ENCODE data around the gene FADS1. TPM values are rescaled to one million over a fixed set of nuclear protein-coding genes. Genes with fewer than 3 reads are reported as not detected.

The FADS1 gene
- total RNA-seq, 2 experiments from 2014 or later: 84.1 to 92.8 TPM

DNA sequence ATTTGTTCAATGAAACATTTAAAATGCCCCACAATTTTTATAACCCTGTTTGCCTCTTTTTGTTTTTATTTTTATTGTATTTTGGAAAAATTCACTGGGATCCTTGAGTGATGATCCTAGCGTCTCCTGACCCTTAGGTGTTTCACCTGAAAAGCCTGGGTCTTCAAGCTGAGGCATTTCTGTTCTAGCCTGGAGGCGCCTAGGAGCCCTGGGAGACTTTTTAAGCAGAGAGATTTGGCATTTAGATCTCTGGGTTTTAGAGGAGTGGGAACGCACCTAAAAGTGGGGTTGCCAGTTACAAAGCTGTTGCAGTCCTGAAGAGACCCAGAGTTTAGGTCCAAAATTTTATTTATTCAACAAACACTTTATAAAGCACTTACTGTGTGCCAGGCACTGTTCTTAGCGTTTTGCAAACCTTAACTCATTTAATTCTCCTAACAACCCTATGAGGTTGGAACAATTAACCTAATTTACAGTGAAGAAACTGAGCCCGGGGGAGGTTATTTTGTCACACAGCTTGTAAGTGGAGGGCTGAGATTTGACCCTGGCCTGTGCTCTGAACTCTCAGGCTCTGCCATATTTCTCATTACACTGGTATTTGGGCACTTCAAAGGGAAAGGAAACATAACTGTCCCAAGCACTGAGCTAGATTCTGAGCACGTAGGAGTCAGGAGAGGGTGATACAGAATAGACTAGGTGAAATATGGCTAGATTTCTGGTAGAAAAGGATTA is 834 bp upstream of the FADS1 start:
- H3K4me1 Mint-ChIP-seq (ENCODE audit: low read depth): peaks cover 23% of the 10 kb centered on the region
- CTCF ChIA-PET: interaction anchor here (0.9 to 10.2 kb wide), 10 partner anchors 10 to 130 kb away, joined by 3 to 129 read pairs (median 3); partner anchors contain the start of gene FADS2
- no peak for DNase-seq
- POLR2A ChIA-PET: interaction anchor here (1.1 to 4.3 kb wide), 4 partner anchors 10 to 26 kb away, joined by 3 to 33 read pairs (median 18); partner anchors contain the start of gene FADS2
- peaks cover 28% of the 10 kb centered on the region for H3K36me3 Mint-ChIP-seq (ENCODE audit: low read depth)
- H3K27ac Mint-ChIP-seq: peak overlapping the region; percentile 49
- H3K9me3 Mint-ChIP-seq (ENCODE audit: insufficient read depth): no peaks in the 10 kb centered on the region
- no peaks in the 10 kb centered on the region for H3K27me3 Mint-ChIP-seq (ENCODE audit: low read depth)
- ATAC-seq: no peak
- H3K4me3 Mint-ChIP-seq: peak overlapping the region; percentile 98

- Mint-ChIP-seq H3K36me3 (ENCODE audit: low read depth) (peaks cover 40% of the 10 kb centered on the region), H3K27ac (peak overlapping the region; percentile 97), H3K4me1 (ENCODE audit: low read depth) (peaks cover 23% of the 10 kb centered on the region), H3K9me3 (ENCODE audit: insufficient read depth) (no peaks in the 10 kb centered on the region), H3K4me3 (peak overlapping the region; percentile 98), H3K27me3 (ENCODE audit: low read depth) (no peaks in the 10 kb centered on the region)
- DNase-seq: peak; percentile 80
- ATAC-seq: peak; percentile 69
- ChIA-PET CTCF (interaction anchor here (0.7 to 10.2 kb wide), 14 partner anchors 9 to 292 kb away, joined by 3 to 129 read pairs (median 5); partner anchors contain the start of genes FADS2, FEN1 and TMEM258), POLR2A (interaction anchor here (1.0 to 4.3 kb wide), 11 partner anchors 12 to 308 kb away, joined by 3 to 48 read pairs (median 10); partner anchors contain the start of genes FADS2, FEN1, INCENP and TMEM258)
These were observed 740 bp downstream of the FADS1 start for GRCh38 chr11:61815790-61816735.

DNA sequence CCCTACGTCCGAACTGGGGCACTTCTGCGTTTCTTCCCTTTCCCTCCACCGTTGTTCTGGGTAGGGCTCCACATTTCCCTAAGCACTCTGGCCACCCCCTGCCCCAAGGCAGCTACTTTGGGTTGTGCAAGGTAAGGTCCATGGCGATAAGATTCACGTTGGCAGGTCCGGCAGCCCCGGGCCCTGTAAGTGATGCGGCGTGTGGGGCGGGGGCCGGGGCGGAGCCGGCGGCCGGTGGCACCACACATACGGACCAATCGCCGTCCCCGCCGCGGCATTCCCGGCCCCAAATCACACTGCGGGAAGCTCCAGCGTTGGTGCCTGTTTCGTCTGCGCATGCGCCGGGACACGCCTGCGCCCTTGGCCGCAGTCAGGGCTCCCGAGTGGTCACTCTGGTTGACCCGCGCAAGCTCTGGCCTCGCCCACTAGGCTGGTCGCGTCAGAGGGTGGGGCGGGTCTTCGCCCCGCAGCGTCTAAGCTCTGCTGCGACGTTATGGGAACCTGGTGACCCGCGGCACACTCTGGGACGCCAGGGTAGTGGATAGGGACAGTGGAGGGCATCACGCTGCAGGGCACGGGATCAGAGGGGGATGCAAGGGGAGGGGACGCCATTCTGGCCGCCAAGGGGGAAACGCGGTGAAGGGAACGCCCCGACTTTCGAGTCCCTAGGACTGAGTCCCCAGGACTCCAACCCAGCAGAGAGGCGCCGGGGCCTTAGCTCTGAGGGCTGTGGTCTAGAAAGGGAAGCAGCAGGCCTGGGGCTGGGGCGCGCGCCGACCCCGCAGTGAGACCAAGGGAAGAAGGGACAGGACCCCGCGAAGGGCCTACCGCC is 1.6 kb downstream of the FADS1 start:
- Mint-ChIP-seq H3K27ac (peak overlapping the region; percentile 97), H3K4me3 (peak overlapping the region; percentile 98), H3K36me3 (ENCODE audit: low read depth) (peaks cover 48% of the 10 kb centered on the region), H3K9me3 (ENCODE audit: insufficient read depth) (no peaks in the 10 kb centered on the region), H3K27me3 (ENCODE audit: low read depth) (no peaks in the 10 kb centered on the region), H3K4me1 (ENCODE audit: low read depth) (peaks cover 23% of the 10 kb centered on the region)
- DNase-seq (peak; percentile 78), ATAC-seq (peak; percentile 47)
- ChIA-PET CTCF (interaction anchor here (0.7 to 10.2 kb wide), 15 partner anchors 9 to 479 kb away, joined by 3 to 129 read pairs (median 6); partner anchors contain the start of genes FADS2, FEN1 and TMEM258), POLR2A (interaction anchor here (0.7 to 4.3 kb wide), 14 partner anchors 10 to 1026 kb away, joined by 3 to 48 read pairs (median 7); partner anchors contain the start of genes FADS2, FEN1, INCENP and TMEM258)

DNA sequence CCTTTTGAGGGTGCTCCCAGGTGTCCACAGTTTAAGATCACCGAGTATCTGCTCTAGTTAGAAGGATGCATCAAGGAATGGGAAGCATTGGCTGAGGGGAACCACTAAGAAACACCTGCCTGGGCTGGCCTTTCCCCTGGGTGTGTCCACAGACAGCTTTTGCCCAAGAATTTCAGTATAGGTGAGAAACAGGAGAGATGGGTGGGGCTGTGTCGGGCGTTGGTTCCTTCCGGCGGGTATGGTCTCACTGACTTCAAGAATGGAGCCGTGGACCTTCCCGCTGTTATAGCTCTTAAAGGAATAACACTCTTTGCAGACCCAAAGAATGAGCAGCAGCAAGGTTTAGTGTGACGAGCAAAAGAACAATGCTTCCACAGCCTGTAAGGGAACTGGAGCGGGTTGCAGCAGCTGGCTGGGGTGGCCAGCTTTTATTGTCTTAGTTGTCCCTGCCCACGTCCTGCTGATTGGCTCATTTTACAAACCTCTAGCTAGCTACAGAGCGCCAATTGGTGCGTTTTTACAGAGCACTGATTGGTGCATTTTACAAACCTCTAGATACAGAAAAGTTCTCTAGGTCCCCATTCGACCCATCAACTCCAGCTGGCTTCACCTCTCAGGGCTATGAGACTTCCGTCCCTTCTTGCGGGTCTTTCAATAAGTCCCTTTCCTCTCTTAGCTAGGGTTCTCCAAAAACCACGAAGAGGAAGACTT is 2.4 kb downstream of the FADS1 start:
- DNase-seq (peak; percentile 58), ATAC-seq (peak; percentile 3)
- ChIA-PET CTCF (interaction anchor here (0.7 to 10.2 kb wide), 14 partner anchors 8 to 478 kb away, joined by 3 to 129 read pairs (median 5); partner anchors contain the start of genes FADS2, FEN1 and TMEM258), POLR2A (interaction anchor here (0.8 to 4.3 kb wide), 12 partner anchors 9 to 1027 kb away, joined by 3 to 48 read pairs (median 8); partner anchors contain the start of genes FADS2, FEN1 and TMEM258)
- peak overlapping the region; percentile 97 for H3K27ac Mint-ChIP-seq
- peaks cover 23% of the 10 kb centered on the region for H3K4me1 Mint-ChIP-seq (ENCODE audit: low read depth)
- no peaks in the 10 kb centered on the region for H3K27me3 Mint-ChIP-seq (ENCODE audit: low read depth)
- peak overlapping the region; percentile 98 for H3K4me3 Mint-ChIP-seq
- H3K9me3 Mint-ChIP-seq (ENCODE audit: insufficient read depth): no peaks in the 10 kb centered on the region
- H3K36me3 Mint-ChIP-seq (ENCODE audit: low read depth): peaks cover 54% of the 10 kb centered on the region

- ATAC-seq: no peak
- POLR2A ChIA-PET: interaction anchor here (1.2 to 3.4 kb wide), 5 partner anchors 11 to 20 kb away, joined by 3 to 48 read pairs (median 20); partner anchors contain the start of genes FADS2, FEN1 and TMEM258
These were observed 3.9 kb downstream of the FADS1 start for GRCh38 chr11:61812736-61813411.

GRCh38 chr11:61811831-61812230 is 5.0 kb downstream of the FADS1 start:
- Mint-ChIP-seq H3K4me1 (ENCODE audit: low read depth) (peaks cover 15% of the 10 kb centered on the region), H3K4me3 (no peak overlapping the region), H3K27ac (no peak overlapping the region), H3K36me3 (ENCODE audit: low read depth) (peaks cover 71% of the 10 kb centered on the region), H3K27me3 (ENCODE audit: low read depth) (no peaks in the 10 kb centered on the region), H3K9me3 (ENCODE audit: insufficient read depth) (no peaks in the 10 kb centered on the region)
- ChIA-PET POLR2A (interaction anchor here (1.2 to 1.7 kb wide), 2 partner anchors 14 to 19 kb away, joined by 3 to 5 read pairs; partner anchors contain the start of genes FEN1 and TMEM258), CTCF (interaction anchor here (1.0 to 10.2 kb wide), 2 partner anchors 14 to 87 kb away, joined by 3 to 129 read pairs; no protein-coding TSS in a partner anchor)
- DNase-seq (no peak), ATAC-seq (no peak)

More at GRCh38 chr11:61812736-61813411, 3.9 kb downstream of the FADS1 start:
- DNase-seq: no peak
- Mint-ChIP-seq H3K27me3 (ENCODE audit: low read depth) (no peaks in the 10 kb centered on the region), H3K27ac (peak overlapping the region; percentile 30), H3K4me1 (ENCODE audit: low read depth) (peaks cover 22% of the 10 kb centered on the region), H3K9me3 (ENCODE audit: insufficient read depth) (no peaks in the 10 kb centered on the region), H3K4me3 (no peak overlapping the region), H3K36me3 (ENCODE audit: low read depth) (peaks cover 64% of the 10 kb centered on the region)
- CTCF ChIA-PET: interaction anchor here (1.0 to 10.2 kb wide), 2 partner anchors 15 to 86 kb away, joined by 3 to 129 read pairs; no protein-coding TSS in a partner anchor

DNA sequence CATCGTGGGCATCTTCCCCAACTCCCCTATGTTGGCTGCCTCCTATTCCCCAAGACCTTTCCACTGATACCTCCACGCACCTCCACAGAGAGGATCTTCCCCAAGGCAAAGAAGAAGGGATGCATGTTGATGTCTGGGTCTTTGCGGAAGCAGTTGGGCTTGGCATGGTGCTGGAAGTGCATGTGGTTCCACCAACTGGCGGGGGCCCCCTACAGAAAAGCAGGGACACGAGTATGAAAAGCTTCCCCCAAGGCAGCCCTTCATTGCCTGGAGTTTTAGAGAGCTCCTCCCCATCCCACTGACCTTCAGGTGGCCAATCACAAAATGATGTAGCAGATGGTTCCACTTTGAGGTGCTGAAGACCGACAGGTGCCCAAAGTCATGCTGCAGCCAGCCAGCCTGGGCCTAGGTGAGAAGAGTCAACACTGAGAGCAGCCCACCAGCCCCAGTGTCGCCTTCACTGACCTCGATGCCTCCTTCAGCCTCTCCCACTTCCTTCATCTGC is 6.1 kb downstream of the FADS1 start:
- CTCF ChIA-PET: interaction anchor here (10.2 kb wide), 1 partner anchor 13 kb away, joined by 129 read pairs; no protein-coding TSS in a partner anchor
- H3K27ac Mint-ChIP-seq: no peak overlapping the region
- H3K27me3 Mint-ChIP-seq (ENCODE audit: low read depth): no peaks in the 10 kb centered on the region
- no peak overlapping the region for H3K4me3 Mint-ChIP-seq
- H3K4me1 Mint-ChIP-seq (ENCODE audit: low read depth): peaks cover 15% of the 10 kb centered on the region
- peaks cover 69% of the 10 kb centered on the region for H3K36me3 Mint-ChIP-seq (ENCODE audit: low read depth)
- H3K9me3 Mint-ChIP-seq (ENCODE audit: insufficient read depth): no peaks in the 10 kb centered on the region
- ATAC-seq (no peak), DNase-seq (no peak)
- POLR2A ChIA-PET: interaction anchor here (0.6 kb wide), 2 partner anchors 52 to 108 kb away, joined by 4 to 6 read pairs; no protein-coding TSS in a partner anchor

GRCh38 chr11:61806785-61807184 is 10.0 kb downstream of the FADS1 start:
- ATAC-seq (no peak), DNase-seq (no peak)
- POLR2A ChIA-PET: interaction anchor here (0.8 to 3.3 kb wide), 2 partner anchors 9 to 14 kb away, joined by 3 to 15 read pairs; partner anchors contain the start of genes FEN1 and TMEM258
- H3K36me3 Mint-ChIP-seq (ENCODE audit: low read depth): peaks cover 75% of the 10 kb centered on the region
- CTCF ChIA-PET: interaction anchor here (0.8 to 4.3 kb wide), 4 partner anchors 8 to 277 kb away, joined by 3 to 43 read pairs (median 4); partner anchors contain the start of gene FADS1
- no peak overlapping the region for H3K4me3 Mint-ChIP-seq
- peak overlapping the region; percentile 62 for H3K27ac Mint-ChIP-seq
- H3K9me3 Mint-ChIP-seq (ENCODE audit: insufficient read depth): no peaks in the 10 kb centered on the region
- no peaks in the 10 kb centered on the region for H3K27me3 Mint-ChIP-seq (ENCODE audit: low read depth)
- H3K4me1 Mint-ChIP-seq (ENCODE audit: low read depth): no peaks in the 10 kb centered on the region

- no peaks in the 10 kb centered on the region for H3K9me3 Mint-ChIP-seq (ENCODE audit: insufficient read depth)
- H3K36me3 Mint-ChIP-seq (ENCODE audit: low read depth): peaks cover 69% of the 10 kb centered on the region
- peaks cover 4% of the 10 kb centered on the region for H3K4me1 Mint-ChIP-seq (ENCODE audit: low read depth)
- DNase-seq (no peak), ATAC-seq (no peak)
- CTCF ChIA-PET: interaction anchor here (0.9 to 4.3 kb wide), 3 partner anchors 9 to 277 kb away, joined by 3 to 43 read pairs (median 5); no protein-coding TSS in a partner anchor
- no peak overlapping the region for H3K4me3 Mint-ChIP-seq
- peak overlapping the region; percentile 42 for H3K27ac Mint-ChIP-seq
- POLR2A ChIA-PET: interaction anchor here (0.7 to 3.3 kb wide), 3 partner anchors 10 to 43 kb away, joined by 3 to 15 read pairs (median 6); partner anchors contain the start of genes FEN1 and TMEM258
- no peaks in the 10 kb centered on the region for H3K27me3 Mint-ChIP-seq (ENCODE audit: low read depth)
These were observed 11.7 kb downstream of the FADS1 start for GRCh38 chr11:61805146-61805545.
